IMR-90 (cell line): ENCODE measurements around the gene BMERB1. TPM values are rescaled to one million over a fixed set of nuclear protein-coding genes. Genes with fewer than 3 reads are reported as not detected.
A peak's percentile ranks its signal among the peaks of the same experiment; 100 is the strongest.

ENCODE experiments used
- ATAC-seq: fragments of 200-7000 bp; cut with Tn5 transposase; 2 replicates; pipeline ENCODE4 v1.9.1; 2020; ENCODE audit warnings: low read depth, mild to moderate bottlenecking, moderate library complexity
- BruUV-seq: library from RNA; stranded (reverse); fragments of 400-500 nt; replicated peaks from 2 replicates; lab custom pipeline; 2021; lab: Mats Ljungman, UMichigan
- CTCF ChIA-PET: fragments of 300-600 bp; formaldehyde crosslinking; extraction: SDS; loops from one replicate; lab custom pipeline; 2021; ENCODE audit warnings: antibody characterized with exemption; lab: Yijun Ruan, JAX
- POLR2A ChIA-PET: fragments of 300-600 bp; sonication (Branson Sonifier 250); formaldehyde crosslinking; loops from one replicate; lab custom pipeline; 2022; ENCODE audit warnings: antibody characterized with exemption; ENCODE audit not compliant: unreplicated experiment; lab: Charles Lee
- DNase-seq: peaks from one replicate; pipeline ENCODE4 v3.0.0; 2013
- H2AFZ ChIP-seq: replicated peaks from 2 replicates; pipeline ENCODE3; 2013; ENCODE audit warnings: low read length, mild to moderate bottlenecking; ENCODE audit not compliant: poor library complexity
- H2AK5ac ChIP-seq: 2 replicates; pipeline ENCODE4 v1.6.1; 2013; ENCODE audit warnings: low read depth, low read length, inconsistent platforms
- H2AK9ac ChIP-seq: replicated peaks from 2 replicates; pipeline ENCODE3; 2013; ENCODE audit warnings: mild to moderate bottlenecking, low read depth, low read length, moderate library complexity; ENCODE audit not compliant: poor library complexity
- H2BK120ac ChIP-seq: 2 replicates; pipeline ENCODE4 v1.6.1; 2013; ENCODE audit warnings: low read depth, low read length, inconsistent platforms
- H2BK15ac ChIP-seq: 3 replicates; pipeline ENCODE4 v1.6.1; 2013; ENCODE audit warnings: low read depth, low read length, inconsistent platforms
- H2BK20ac ChIP-seq: 2 replicates; pipeline ENCODE4 v1.6.1; 2013; ENCODE audit warnings: low read depth, mild to moderate bottlenecking, inconsistent platforms, low read length, moderate library complexity
- H2BK5ac ChIP-seq: 2 replicates; pipeline ENCODE4 v1.6.1; 2013; ENCODE audit warnings: mild to moderate bottlenecking, low read depth, low read length, inconsistent platforms; ENCODE audit not compliant: poor library complexity, severe bottlenecking
- H3K14ac ChIP-seq: replicated peaks from 2 replicates; pipeline ENCODE4 v1.6.1; 2013; ENCODE audit warnings: low read depth, low read length, inconsistent platforms
- H3K18ac ChIP-seq: 2 replicates; pipeline ENCODE4 v1.6.1; 2013; ENCODE audit warnings: low read depth, low read length, control low read depth
- H3K23ac ChIP-seq: 2 replicates; pipeline ENCODE4 v1.6.1; 2013; ENCODE audit warnings: low read depth, low read length, inconsistent platforms
- H3K27ac ChIP-seq: 2 replicates; pipeline ENCODE4 v1.5.1; 2013; ENCODE audit warnings: mild to moderate bottlenecking, control low read depth, low read length; ENCODE audit not compliant: insufficient read depth
- H3K27me3 ChIP-seq: 2 replicates; pipeline ENCODE4 v1.6.1; 2013; ENCODE audit warnings: low read length; ENCODE audit not compliant: control insufficient read depth, insufficient read depth
- H3K36me3 ChIP-seq: 2 replicates; pipeline ENCODE4 v1.6.1; 2013; ENCODE audit warnings: low read length, mixed read lengths; ENCODE audit not compliant: control insufficient read depth, insufficient read depth
- H3K4ac ChIP-seq: 2 replicates; pipeline ENCODE4 v1.6.1; 2013; ENCODE audit warnings: low read depth, low read length, inconsistent platforms
- H3K4me1 ChIP-seq: 2 replicates; pipeline ENCODE4 v1.6.1; 2013; ENCODE audit warnings: low read length, mixed read lengths; ENCODE audit not compliant: control insufficient read depth, insufficient read depth
- H3K4me2 ChIP-seq: 2 replicates; pipeline ENCODE4 v1.6.1; 2013; ENCODE audit warnings: low read depth, mild to moderate bottlenecking, control low read depth, low read length, moderate library complexity
- H3K4me3 ChIP-seq: 2 replicates; pipeline ENCODE4 v1.5.1; 2013; ENCODE audit warnings: low read depth, mild to moderate bottlenecking, control low read depth, low read length, moderate library complexity; ENCODE audit not compliant: insufficient read depth
- H3K56ac ChIP-seq: 2 replicates; pipeline ENCODE4 v1.6.1; 2013; ENCODE audit warnings: low read length, inconsistent platforms; ENCODE audit not compliant: insufficient read depth; ENCODE audit errors: extremely low read depth
- H3K79me1 ChIP-seq, 2 experiments: 2 replicates each; pipeline ENCODE4 v1.6.1; 2013; ENCODE audit warnings: low read length in 2 of 2, inconsistent platforms in 1 of 2, low read depth in 1 of 2
- H3K9ac ChIP-seq: 2 replicates; pipeline ENCODE4 v1.6.1; 2013; ENCODE audit warnings: low read depth, low read length, control low read depth
- H3K9me1 ChIP-seq: 2 replicates; pipeline ENCODE4 v1.6.1; 2013; ENCODE audit warnings: low read length, inconsistent platforms; ENCODE audit not compliant: insufficient read depth
- H3K9me3 ChIP-seq: 2 replicates; pipeline ENCODE4 v1.6.1; 2013; ENCODE audit warnings: low read length; ENCODE audit not compliant: control insufficient read depth, insufficient read depth
- H4K20me1 ChIP-seq: 2 replicates; pipeline ENCODE4 v1.6.1; 2013; ENCODE audit warnings: low read length, inconsistent platforms; ENCODE audit not compliant: insufficient read depth
- H4K5ac ChIP-seq: 2 replicates; pipeline ENCODE4 v1.6.1; 2013; ENCODE audit warnings: mild to moderate bottlenecking, low read depth, low read length, control low read depth
- H4K8ac ChIP-seq, 2 experiments: 2 replicates each; pipeline ENCODE4 v1.6.1; 2013; ENCODE audit warnings: low read depth in 2 of 2, low read length in 2 of 2, control low read depth in 1 of 2, inconsistent platforms in 1 of 2
- H4K91ac ChIP-seq: 2 replicates; pipeline ENCODE4 v1.6.1; 2013; ENCODE audit warnings: low read depth, low read length, inconsistent platforms; ENCODE audit not compliant: insufficient read depth
- BHLHE40 ChIP-seq: fragments of 150-350 bp; IDR thresholded peaks from 2 replicates; pipeline ENCODE4 v1.6.1; 2016; ENCODE audit warnings: mild to moderate bottlenecking, low read depth, low read length
- MAFK ChIP-seq: IDR thresholded peaks from 2 replicates; pipeline ENCODE4 v1.6.1; 2012; ENCODE audit warnings: low read depth, low read length, improper control_type of control experiment
- MXI1 ChIP-seq: IDR thresholded peaks from 2 replicates; pipeline ENCODE4 v1.6.1; 2012; ENCODE audit warnings: low read depth, mild to moderate bottlenecking, low read length, moderate library complexity, borderline replicate concordance
- RAD21 ChIP-seq: IDR thresholded peaks from 2 replicates; pipeline ENCODE4 v1.6.1; 2012; ENCODE audit warnings: low read length, improper control_type of control experiment
- SMC3 ChIP-seq: fragments of 150-350 bp; IDR thresholded peaks from 2 replicates; pipeline ENCODE4 v1.6.1; 2016; ENCODE audit warnings: low read depth, mild to moderate bottlenecking, antibody characterized with exemption, low read length, moderate library complexity
- whole genome bisulfite sequencing, 2 experiments: methylation state at CpG; one replicate each; pipeline versions ENCODE4 v1.1.5 to v1.1.7; 2013; ENCODE audit warnings: missing lambda C conversion rate in 2 of 2; ENCODE audit not compliant: insufficient read length in 1 of 2; ENCODE audit errors: extremely low coverage in 2 of 2; 5-methylcytosine and 5-hydroxymethylcytosine counted together
- dilution Hi-C: fragments of 300-500 bp; cut with HindIII; formaldehyde crosslinking; loops from one replicate; pipeline ENCODE4 v1.14.3; 2018; ENCODE audit warnings: low sequenced_read_pairs; ENCODE audit not compliant: unreplicated experiment
- in situ Hi-C: fragments of 300-500 bp; cut with MboI; formaldehyde crosslinking; loops from 3 replicates; pipeline ENCODE4 v1.14.3; 2019; ENCODE audit warnings: low sequenced_read_pairs, inconsistent platforms, mixed read lengths
- intact Hi-C: fragments of 100-400 bp; cut with micrococcal nuclease; formaldehyde crosslinking; loops from 2 replicates; pipeline ENCODE4 v1.10.0; 2022
- polyA plus RNA-seq, 3 experiments: library from polyadenylated mRNA; depleted of rRNA; stranded (reverse); fragments of >200 nt; gene quantifications; 2 replicates each; pipeline ENCODE4 v1.2.3, GENCODE V29; 2012; ENCODE audit warnings: low replicate concordance in 1 of 3
- total RNA-seq: library from RNA; depleted of rRNA; stranded (reverse); fragments of >200 nt; gene quantifications from 2 replicates; pipeline ENCODE4 v1.2.3, GENCODE V29; 2012
- TF ChIP-seq, protein P1 (sequence below): conservative IDR thresholded peaks from 2 replicates; pipeline ENCODE4 v1.5.1; 2012; ENCODE audit warnings: mild to moderate bottlenecking, low read depth, low read length, improper control_type of control experiment

The BMERB1 gene
- total and polyA plus RNA-seq, 2 of the 4 experiments (the other 2 are of a cell fraction): 22.6 to 32.9 TPM

DNA sequence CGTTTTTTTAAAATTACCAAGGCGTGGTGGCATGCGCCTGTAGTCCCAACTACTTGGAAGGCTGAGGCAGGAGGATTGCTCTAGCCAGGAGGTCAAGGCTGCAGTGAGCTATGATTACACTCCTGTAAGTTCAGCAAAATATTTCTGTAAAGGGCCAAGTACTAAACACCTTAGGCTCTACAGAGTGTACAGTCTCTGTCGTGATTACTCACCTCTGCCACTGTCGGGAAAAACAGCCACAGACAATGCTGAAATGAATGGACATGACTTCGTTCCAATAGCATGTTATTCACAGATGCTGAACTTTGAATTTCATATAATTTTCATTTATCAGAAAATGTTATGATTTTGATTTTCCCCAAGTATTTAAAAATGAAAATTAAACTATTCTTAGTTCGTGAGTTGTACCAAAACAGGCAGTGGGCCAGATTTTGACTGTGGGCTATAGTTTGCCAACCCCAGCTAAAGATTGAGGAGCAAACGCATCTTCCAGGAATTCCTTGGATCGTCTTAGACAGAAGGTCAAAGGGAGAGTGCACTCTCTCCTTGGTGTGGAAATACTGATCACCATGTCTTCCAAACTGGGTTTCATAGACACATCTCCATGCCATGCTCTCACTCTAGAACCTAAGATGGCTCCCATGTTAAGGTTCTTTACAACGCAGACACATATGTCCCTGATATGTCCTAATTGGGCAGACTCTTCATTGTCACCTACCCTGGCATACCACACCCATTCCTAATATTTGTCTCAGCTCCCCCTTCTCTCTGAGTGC lies 119.1 kb downstream of the BMERB1 start:
- H3K14ac ChIP-seq: no peak overlapping the region
- H3K79me1 ChIP-seq: peaks cover 0 to 10% of the 10 kb centered on the region in 2 experiments; a peak in 3 of 4 replicates
- no TSS peak for BruUV-seq
- H3K4me3 ChIP-seq: no peak overlapping the region
- no peak overlapping the region for H4K5ac ChIP-seq
- no peak overlapping the region for H2BK15ac ChIP-seq
- 100% methylated on average over 1 of the region's 10 CpGs; no CpG with 5 or more reads in 1 of the 2 experiments for WGBS, 2 experiments
- dilution Hi-C loops: no loop called here
- H2BK20ac ChIP-seq: no peak overlapping the region
- H3K27me3 ChIP-seq: no peaks in the 10 kb centered on the region
- no peak overlapping the region for H2BK120ac ChIP-seq
- peaks cover 13% of the 10 kb centered on the region for H4K20me1 ChIP-seq
- DNase-seq (peak; percentile 28), ATAC-seq (no peak)
- no peaks in the 10 kb centered on the region for H3K9me3 ChIP-seq
- intact Hi-C loops: loop anchor here (5.0 kb wide), 2 partner anchors 71 to 149 kb away; no protein-coding TSS in a partner anchor
- peaks cover 10% of the 10 kb centered on the region; the same call in 1 of the 2 replicates for H3K36me3 ChIP-seq
- H3K27ac ChIP-seq: no peak overlapping the region
- no peak overlapping the region for H2AK9ac ChIP-seq
- no peak overlapping the region for H3K9ac ChIP-seq
- H2BK5ac ChIP-seq: no peak overlapping the region
- ChIA-PET CTCF (no interaction called here), POLR2A (no interaction called here)
- no peak overlapping the region for H3K18ac ChIP-seq
- in situ Hi-C loops: loop anchor here (10.0 kb wide), 1 partner anchor 129 kb away; no protein-coding TSS in a partner anchor
- H3K9me1 ChIP-seq: peaks cover 3% of the 10 kb centered on the region; the same call in 1 of the 2 replicates
- no peak overlapping the region for H4K8ac ChIP-seq
- no peak overlapping the region for H3K4me2 ChIP-seq
- TF ChIP-seq RAD21 (no peak), MAFK (no peak), BHLHE40 (no peak), SMC3 (no peak), MXI1 (no peak)
- TF ChIP-seq, protein P1, sequence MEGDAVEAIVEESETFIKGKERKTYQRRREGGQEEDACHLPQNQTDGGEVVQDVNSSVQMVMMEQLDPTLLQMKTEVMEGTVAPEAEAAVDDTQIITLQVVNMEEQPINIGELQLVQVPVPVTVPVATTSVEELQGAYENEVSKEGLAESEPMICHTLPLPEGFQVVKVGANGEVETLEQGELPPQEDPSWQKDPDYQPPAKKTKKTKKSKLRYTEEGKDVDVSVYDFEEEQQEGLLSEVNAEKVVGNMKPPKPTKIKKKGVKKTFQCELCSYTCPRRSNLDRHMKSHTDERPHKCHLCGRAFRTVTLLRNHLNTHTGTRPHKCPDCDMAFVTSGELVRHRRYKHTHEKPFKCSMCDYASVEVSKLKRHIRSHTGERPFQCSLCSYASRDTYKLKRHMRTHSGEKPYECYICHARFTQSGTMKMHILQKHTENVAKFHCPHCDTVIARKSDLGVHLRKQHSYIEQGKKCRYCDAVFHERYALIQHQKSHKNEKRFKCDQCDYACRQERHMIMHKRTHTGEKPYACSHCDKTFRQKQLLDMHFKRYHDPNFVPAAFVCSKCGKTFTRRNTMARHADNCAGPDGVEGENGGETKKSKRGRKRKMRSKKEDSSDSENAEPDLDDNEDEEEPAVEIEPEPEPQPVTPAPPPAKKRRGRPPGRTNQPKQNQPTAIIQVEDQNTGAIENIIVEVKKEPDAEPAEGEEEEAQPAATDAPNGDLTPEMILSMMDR: no peak
- no peak overlapping the region for H3K4ac ChIP-seq
- no peaks in the 10 kb centered on the region for H3K4me1 ChIP-seq
- no peak overlapping the region for H2AK5ac ChIP-seq
- no peak overlapping the region for H3K56ac ChIP-seq
- H4K91ac ChIP-seq: no peak overlapping the region
- H3K23ac ChIP-seq: no peak overlapping the region
- H2AFZ ChIP-seq: no peak overlapping the region
